GM15510 (cell line): ENCODE data around the gene SCIN.

Experiments
- POLR2A ChIP-seq: IDR thresholded peaks from 3 replicates; pipeline ENCODE4 v1.6.1; 2011; ENCODE audit warnings: borderline replicate concordance; ENCODE audit not compliant: insufficient read length; ENCODE audit errors: extremely low read depth

SCIN gene

DNA sequence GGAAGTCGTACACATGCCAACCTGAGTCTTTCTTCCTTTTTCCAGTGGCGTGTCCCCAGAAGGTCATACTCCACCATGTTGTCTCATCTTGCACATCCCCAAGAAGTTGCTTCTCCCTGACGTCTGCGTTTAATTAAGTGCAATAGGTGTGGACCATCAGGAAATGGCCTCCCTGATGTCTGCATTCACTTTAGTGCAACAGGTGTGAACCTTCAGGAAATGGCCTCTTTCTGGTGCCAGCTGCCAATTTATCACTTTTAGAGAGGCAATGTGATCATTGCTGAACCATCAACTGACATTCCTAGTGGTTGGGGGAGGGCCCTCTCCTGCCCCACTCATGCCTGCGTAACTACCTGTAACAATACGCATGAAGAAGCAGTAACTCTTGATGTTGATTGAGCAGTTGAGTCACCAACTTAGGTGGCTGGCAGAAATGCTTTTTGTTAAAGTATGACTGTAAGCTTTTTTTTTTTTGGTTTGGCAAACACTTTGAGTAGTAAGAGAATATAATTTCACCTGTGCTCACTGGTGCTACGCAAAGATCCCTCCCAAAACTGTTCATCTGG, 25.8 kb downstream of the SCIN start:
- TF ChIP-seq POLR2A, result no peak

DNA sequence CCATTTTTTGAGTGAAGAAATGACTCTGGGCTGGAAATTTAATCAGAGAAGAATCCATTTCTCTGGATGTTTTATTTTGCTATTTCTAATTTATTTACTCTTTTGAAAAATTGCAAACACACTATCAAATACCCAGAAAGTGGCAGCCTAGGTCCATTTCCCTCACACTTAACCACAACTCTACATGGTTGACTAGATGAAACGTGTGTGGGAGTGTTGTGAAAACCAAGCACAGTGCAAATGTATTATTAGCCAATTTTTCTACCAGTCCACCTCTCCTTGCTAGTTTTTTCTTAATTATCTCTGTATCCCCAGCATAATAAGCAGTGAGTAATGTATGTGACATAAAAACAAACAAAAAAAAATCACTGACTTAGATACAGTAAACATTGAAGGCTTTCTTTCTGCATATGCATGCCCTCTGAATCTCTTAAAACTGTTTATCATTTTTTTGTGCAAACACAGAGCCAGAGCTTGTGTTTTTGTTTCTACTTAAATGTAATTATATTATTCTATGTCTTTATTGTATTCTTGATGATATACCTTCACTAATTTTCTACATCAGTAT, 30.9 kb downstream of the SCIN start:
- TF ChIP-seq POLR2A, result no peak

DNA sequence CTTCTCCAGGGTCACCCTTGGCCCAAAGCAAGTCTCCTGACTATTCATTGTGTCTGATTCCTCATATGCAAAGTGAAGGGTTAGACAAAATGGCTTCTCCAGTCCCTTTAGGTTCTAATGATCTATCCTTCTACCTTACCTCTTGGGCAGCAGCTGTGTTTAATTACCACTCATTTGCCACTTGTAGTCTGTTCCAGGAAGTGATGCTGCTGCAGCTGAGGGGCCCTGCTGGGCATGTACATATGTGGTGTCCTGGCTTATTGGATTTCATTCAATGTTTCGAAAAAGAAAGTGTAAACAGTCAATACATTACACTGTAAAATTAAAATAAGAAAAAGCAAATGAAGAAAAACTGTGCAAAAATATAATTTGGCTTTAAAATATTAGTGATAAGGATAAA, 36.6 kb downstream of the SCIN start:
- TF ChIP-seq POLR2A, result no peak

DNA sequence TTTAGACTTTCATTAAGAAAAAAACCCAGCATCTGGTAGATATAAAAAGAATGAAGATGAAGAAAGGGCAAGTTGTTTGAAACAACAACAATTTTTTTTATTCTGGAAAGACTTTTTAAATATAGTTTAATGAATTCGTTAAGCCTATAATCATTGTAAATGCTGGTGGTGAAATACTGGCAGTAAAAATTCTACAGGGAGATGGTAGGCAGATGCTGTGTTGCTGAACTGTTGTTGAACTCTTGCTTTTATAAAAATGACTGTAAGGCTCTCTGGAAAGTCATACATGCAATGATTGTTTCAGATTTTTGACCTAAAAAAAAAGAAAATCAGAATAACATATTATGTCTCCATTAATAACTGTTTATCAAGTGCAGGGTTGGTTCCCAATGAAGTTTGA, 39.0 kb downstream of the SCIN start:
- TF ChIP-seq POLR2A, result no peak

DNA sequence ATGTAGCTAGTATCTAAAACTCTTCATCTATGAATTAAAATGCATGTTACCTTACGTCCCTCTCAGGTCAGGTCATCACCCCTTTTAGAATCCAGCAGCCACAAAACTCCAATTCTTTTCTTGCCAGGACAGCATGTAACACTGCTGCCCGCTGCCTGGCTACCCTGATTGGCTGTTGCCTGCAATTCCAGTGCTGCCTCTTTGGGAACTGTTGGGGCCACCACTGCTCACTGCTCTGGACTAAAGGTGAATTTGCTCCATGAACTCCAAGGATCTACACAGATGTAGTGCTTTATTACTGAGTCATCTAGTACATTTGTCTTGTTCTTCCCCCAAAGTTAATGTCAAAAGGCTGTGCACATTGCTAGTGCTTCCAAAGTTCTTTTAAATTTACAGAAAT, 40.4 kb downstream of the SCIN start:
- TF ChIP-seq POLR2A, result no peak

DNA sequence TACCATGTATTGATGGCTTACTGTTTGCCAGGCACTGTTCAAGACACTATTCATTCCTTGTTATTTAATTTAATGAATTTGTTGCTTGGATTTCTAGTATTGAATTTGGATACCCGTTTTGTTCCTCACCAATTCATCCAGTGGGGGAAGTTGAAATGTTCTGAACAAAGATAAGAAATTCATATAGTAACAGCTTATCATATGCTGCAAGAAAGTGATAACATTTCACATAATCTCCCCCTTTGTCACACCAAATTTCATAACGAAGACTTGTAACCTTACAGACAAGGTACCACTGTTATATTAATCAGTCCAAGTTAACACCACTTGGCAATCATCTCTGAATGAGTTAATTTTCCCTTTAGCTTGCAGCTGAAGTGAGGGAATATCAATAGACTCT, 42.1 kb downstream of the SCIN start:
- TF ChIP-seq POLR2A, result no peak

DNA sequence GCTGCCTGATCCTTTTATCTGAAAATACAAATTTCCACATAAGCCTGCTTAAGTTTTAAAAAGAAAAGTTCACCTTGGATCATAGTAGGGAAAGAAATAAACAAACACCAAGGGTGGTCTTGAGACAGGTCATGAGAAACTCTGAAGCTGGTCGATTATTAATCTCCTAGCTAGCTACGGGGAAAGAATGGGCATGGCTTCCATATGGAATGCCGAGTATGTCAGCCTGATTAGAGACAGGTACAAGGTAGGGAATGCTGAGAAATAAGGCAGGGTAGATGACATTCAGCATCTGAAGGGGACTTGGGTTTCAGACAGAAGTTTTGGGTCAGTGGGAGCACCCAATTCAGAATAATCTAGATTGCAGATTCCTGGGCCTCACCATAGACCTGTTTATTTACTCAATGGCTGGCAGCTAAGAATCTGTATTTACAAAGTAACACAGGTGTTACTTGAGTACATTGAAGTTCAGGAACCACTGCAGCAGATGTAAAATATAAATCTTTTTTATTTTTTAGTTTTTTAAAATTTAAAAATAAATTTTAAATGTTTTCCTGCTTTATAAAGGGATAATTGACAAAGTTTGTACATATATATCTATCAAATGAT, 49.0 kb downstream of the SCIN start:
- TF ChIP-seq POLR2A, result no peak

DNA sequence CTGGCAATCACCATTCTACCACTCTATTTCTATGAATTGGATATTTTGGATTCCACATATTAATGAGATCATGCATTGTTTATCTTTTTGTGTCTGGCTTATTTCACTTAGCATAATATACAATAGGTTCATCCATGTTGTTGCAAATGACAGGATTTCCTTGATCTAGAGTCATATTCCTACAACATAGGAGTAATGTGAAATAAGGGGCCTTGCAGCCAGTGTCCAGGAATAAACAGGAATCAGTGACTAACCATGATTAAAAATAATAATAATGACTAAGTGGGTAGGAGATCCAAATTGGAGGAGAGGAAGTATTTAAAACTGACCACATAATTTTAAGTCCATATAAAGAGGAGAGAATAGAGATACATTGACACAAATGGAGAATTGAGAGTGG, 49.9 kb downstream of the SCIN start:
- no peak for TF ChIP-seq POLR2A

DNA sequence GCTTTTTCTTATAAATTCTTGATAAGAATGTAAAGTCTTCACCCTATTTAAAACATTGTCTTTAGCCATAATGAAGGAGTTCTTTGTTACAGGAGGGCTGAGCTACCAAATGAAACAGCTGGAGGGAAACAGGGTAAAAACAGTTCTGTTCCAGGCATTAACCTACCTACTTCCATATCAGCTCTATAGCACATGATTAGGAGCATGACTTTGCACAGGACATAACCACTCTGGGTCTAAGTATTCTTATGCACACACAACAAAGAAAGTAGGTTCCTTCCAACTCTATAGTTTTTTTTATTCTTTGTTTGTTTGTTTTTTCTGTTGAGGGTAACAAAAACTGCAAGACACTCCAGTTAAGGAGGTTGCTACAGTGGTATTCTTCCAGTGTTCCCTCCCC, 52.7 kb downstream of the SCIN start:
- TF ChIP-seq POLR2A, result no peak

DNA sequence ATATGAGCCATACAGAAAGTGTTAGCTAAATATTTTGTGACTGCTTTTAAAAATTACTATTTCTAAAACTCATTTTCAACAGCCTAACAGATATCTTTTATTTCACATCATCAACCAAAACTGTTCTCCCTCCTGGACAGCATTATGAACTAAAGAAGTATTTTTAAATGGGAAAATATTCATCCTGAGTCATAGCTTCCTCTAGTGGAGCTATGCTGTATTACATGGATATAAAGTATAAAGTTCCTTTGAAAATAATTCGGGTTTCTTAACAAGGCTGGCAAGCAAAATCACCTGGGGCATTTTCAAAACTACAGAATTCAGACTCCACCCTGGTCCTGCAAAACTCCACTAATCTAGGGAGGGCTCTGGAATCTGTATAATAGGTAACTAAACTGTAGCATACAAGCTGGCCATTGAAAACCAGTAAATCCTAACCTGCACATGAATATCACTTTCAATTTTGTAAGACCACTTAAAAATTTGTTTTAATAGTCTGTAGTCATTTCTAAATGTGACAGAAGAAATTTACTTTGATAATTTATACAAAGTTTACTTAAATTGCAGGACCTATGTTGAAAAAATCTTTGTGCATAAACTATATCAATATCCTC, 53.5 kb downstream of the SCIN start:
- no peak for TF ChIP-seq POLR2A

DNA sequence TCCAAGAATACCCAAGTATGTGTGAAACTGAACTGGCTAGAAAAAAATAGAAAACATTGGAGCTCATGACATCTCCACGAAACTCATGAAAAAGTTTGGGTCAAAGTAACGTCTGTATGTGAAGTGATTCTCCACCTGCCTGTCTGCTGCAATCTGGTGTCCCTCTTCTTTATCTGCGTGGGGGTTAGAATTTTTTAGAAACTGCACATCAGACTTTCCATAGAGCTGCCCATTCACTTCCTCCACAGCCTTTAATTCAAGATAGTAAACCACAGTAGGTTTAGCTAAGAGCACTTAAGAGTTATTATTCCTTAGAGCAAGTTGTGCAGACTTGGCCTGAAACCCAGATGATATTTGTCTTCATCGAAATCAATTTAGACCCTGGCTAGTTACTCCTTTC, 55.3 kb downstream of the SCIN start:
- TF ChIP-seq POLR2A, result no peak

DNA sequence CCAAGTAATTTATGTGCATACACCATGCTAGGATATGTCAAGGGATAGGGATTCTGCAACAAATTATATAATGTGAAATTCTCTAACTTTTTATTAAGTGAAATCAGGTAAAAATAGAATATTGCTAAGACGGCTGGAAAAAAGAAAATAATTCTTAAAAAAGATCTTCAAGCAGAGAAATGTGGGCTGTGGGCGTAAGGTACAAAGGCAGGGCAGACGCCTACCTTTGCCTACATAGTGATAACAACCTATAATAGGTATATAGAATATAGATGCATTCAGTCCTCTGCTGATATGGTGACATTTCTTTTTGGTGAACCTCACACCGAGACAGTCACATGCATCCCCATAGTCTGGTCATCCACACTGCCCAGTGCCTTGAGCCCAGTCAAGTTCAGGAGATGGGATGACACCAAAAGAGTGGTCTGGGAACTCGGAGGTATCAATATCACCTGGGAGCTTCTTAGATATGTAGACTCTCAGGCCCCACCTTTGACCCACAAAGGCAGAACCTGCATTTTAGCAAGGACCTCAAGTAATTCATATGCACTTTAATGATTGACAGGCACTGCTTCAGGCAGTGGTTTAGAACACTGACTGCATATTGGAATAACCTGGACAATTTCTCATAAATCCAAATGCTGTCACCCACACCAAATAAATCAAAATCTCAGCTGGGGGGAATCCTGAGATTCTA, 59.4 kb downstream of the SCIN start:
- TF ChIP-seq POLR2A, result no peak

DNA sequence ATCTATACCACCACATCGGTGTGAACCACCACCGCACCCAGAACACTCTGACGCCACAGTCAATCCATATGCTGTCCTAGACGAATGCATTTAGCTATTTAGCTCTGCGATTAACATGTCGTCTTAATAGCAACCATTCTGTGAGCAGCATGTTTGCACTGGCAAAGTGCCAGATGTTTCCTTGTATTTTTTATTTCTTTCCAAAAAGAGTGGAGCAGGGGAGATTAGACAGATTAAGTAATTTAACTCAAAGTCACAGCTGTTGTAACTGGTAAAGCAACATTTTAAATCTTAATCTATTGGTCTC, 59.9 kb downstream of the SCIN start:
- TF ChIP-seq POLR2A, result no peak

DNA sequence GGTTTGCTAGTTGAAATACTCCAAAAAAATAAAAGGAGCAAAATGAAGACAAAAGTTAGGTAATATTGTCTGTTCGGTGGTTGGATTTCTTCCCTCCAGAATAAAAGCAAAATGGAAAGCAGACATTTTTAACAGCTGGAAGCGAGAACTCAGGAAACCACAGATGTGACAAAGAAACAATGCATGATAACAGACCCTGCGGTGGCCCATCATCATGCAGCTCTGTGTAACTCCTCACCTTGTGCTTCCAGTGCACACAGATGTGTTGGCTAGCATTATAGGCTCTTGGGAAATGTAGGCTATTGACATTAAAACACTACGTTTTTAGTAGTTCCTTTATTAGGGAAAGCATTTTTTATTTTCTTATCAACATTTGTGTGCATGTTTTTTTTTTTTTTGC, 63.1 kb downstream of the SCIN start:
- no peak for TF ChIP-seq POLR2A

DNA sequence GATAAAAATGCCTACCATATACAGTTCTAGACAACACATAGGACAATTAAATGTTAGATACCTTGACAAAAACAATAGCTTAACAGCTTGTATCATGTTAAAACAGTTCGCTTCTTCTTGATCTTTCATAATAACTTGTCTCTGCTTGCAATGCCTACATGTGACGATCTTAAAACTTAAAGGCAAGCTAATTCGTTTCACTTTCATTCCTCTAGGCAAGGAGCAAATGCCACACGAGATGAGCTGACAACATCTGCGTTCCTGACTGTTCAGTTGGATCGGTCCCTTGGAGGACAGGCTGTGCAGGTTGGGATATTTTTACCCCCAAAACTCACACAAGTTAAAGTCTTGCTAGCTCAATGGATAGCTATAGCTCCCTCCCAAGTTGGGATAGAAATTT, 65.3 kb downstream of the SCIN start:
- TF ChIP-seq POLR2A, result no peak

DNA sequence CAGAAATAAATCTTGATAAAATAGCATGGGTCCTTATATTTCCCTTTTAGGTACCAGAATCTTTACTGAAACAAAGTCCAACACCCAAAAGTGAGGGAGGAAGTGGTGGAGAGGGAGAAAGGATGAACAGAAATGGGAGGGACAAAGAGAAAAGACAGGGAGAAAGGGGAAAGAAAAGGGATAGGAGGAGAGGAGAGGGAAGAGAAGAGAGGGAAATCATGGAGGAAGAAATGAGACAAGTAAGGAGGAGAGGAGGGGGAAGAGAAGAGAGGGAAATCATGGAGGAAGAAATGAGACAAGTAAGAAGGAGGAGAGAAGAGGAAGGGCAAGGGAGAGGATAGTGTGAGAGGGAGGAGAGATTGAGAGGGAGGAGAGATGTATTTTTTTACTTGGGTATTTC, 66.8 kb downstream of the SCIN start:
- no peak for TF ChIP-seq POLR2A
